GM21515 (cell line): ENCODE results near the gene TREM2.
"Not testable (repeated sequence)": the region's sequence is repeated elsewhere in the genome, so short reads cannot be mapped to it uniquely, and the experiment has no call there.

Source experiments
- ATAC-seq: cut with Tn5 transposase; IDR thresholded peaks from one replicate; pipeline ENCODE4 v1.9.1; 2021; ENCODE audit not compliant: unreplicated experiment

Gene TREM2

GRCh38 chr6:41155132-41155805 is 7.6 kb downstream of the TREM2 start:
- ATAC-seq: no peak

- no peak for ATAC-seq
Measured at GRCh38 chr6:41153992-41154625, 8.8 kb downstream of the TREM2 start, which contains the start of gene TREML1. TREML1 (minus strand) TSS chr6:41154347; CDS start chr6:41154288, 59 bp downstream.

DNA sequence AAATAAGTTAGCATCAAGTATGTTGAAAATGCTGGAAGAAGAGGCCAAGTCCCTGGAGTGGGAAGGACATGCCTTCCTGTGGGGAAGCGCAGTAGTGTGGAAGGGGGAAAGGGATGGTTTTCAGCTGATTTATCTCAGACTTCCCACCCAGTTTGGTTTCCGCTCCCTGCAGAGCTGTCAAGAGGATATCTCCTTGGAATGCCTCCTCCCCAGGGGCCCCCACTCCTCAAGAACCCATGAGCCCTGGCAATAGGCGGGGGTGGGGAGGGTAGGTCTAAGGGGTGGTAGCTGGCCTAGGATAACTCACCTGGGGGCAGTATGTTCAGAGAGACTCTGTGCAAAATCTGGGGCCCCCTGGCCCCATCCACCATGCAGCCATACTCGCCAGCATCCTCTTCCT is 9.5 kb downstream of the TREM2 start:
- ATAC-seq: no peak

- no peak for ATAC-seq
Measured at GRCh38 chr6:41150671-41151070, 12.2 kb downstream of the TREM2 start.

DNA sequence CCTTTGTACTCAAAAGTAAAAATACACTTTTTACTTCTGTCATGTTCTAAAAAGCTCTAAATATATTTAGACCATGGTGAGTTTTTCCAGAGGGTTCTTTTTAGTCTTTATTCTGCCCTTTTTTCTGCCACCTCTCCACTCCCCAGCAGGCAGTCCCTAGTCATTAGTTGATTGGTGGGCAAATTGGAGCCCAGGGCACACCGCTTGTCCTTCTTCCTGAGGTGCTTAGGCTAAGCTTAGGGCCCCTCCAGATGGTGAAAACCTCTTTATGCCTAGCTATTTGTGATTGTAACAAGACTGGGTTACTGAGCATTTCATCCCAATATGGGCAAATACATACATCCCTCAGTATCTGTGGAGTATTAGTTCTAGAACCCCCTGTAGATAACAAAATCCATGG is 15.0 kb downstream of the TREM2 start:
- ATAC-seq: no peak

- ATAC-seq: no peak
Measured at GRCh38 chr6:41136911-41137310, 26.0 kb downstream of the TREM2 start.

- ATAC-seq: no peak
Measured at GRCh38 chr6:41135062-41135832, 27.7 kb downstream of the TREM2 start.

GRCh38 chr6:41132254-41132653 is 30.7 kb downstream of the TREM2 start:
- ATAC-seq: no peak

DNA sequence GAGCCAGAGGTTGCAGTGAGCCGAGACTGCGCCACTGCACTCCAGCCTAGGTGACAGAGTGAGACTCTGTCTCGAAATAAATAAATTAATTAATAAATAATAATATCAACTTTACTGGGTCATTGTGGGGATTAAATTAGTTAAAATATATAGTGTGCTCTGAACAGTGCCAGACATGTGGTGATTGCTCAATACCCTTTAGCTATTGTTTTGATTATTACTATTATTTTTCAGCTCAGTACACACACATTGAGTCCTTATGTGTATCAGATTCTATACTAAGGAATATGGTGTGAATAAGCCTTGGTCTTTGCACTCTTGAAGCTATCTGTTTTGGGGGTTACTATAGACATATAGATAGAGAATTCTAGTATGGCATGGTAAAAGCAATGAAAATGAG is 37.6 kb downstream of the TREM2 start:
- ATAC-seq: no peak

DNA sequence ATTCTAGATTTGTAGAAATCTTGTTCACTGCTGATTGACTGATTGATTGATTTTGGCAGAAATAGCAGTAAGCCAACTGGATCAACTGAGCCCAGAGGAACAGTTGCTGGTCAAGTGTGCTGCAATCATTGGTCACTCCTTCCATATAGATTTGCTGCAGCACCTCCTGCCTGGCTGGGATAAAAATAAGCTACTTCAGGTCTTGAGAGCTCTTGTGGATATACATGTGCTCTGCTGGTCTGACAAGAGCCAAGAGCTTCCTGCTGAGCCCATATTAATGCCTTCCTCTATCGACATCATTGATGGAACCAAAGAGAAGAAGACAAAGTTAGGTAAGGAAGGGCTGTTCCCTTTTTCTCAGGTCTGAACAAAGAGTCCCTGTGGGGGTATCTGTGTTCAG is 40.0 kb downstream of the TREM2 start:
- no peak for ATAC-seq

- no peak for ATAC-seq
Measured at GRCh38 chr6:41122373-41122772, 40.5 kb downstream of the TREM2 start.

- ATAC-seq: no peak
Measured at GRCh38 chr6:41120058-41120457, 42.9 kb downstream of the TREM2 start.

DNA sequence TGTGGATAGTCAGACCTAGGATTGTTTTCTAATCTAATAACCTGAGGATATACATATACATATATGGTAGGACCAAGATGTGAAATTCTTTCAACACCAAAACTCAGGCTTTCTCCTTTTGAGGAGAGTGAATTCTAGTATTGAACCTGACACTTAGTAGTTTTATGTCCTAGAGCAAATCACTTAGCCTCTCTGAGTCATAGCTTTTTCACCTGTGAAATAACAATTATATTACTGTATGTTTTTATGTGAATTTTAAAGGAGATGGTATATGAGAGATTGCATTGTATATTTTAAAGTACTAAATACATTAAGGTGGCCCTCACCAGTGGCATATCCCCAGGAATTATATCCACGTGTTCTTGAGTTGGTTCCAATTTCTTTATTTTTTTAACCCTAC is 43.4 kb downstream of the TREM2 start:
- no peak for ATAC-seq

GRCh38 chr6:41115027-41115426 is 47.9 kb downstream of the TREM2 start:
- not testable (repeated sequence) for ATAC-seq

GRCh38 chr6:41111017-41111416 is 51.9 kb downstream of the TREM2 start:
- ATAC-seq: no peak
